Astrocyte (in vitro differentiated cells and primary cell): ENCODE results near the gene PKNOX2.
A peak's percentile ranks its signal among the peaks of the same experiment; 100 is the strongest.

ENCODE experiments used
- EZH2 ChIP-seq: IDR thresholded peaks from 2 replicates; pipeline ENCODE4 v1.6.1; 2012; ENCODE audit warnings: mild to moderate bottlenecking, low read length, inconsistent platforms; ENCODE audit not compliant: insufficient read depth
- TF ChIP-seq, protein P1 (sequence below): IDR thresholded peaks from 2 replicates; pipeline ENCODE4 v1.5.1; 2011; ENCODE audit warnings: low read depth, mild to moderate bottlenecking, inconsistent platforms, low read length, moderate library complexity; ENCODE audit not compliant: insufficient read depth

GRCh38 chr11:125123947-125124617 lies 40.5 kb upstream of the PKNOX2 start:
- TF ChIP-seq, protein P1, sequence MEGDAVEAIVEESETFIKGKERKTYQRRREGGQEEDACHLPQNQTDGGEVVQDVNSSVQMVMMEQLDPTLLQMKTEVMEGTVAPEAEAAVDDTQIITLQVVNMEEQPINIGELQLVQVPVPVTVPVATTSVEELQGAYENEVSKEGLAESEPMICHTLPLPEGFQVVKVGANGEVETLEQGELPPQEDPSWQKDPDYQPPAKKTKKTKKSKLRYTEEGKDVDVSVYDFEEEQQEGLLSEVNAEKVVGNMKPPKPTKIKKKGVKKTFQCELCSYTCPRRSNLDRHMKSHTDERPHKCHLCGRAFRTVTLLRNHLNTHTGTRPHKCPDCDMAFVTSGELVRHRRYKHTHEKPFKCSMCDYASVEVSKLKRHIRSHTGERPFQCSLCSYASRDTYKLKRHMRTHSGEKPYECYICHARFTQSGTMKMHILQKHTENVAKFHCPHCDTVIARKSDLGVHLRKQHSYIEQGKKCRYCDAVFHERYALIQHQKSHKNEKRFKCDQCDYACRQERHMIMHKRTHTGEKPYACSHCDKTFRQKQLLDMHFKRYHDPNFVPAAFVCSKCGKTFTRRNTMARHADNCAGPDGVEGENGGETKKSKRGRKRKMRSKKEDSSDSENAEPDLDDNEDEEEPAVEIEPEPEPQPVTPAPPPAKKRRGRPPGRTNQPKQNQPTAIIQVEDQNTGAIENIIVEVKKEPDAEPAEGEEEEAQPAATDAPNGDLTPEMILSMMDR, result peak; percentile 39
- TF ChIP-seq EZH2, result no peak
